BLaER1 (cell line): Measurements from ENCODE around the gene AFG3L2.
"Not testable (repeated sequence)": the region's sequence is repeated elsewhere in the genome, so short reads cannot be mapped to it uniquely, and the experiment has no call there.

Source experiments
- H3K27ac ChIP-seq: shearing (Covaris generic); formaldehyde crosslinking; 2 replicates; pipeline ENCODE4 v1.8.1; 2022
- H3K27me3 ChIP-seq: shearing (Covaris generic); formaldehyde crosslinking; 2 replicates; pipeline ENCODE4 v1.8.1; 2022
- H3K36me3 ChIP-seq: shearing (Covaris generic); formaldehyde crosslinking; 2 replicates; pipeline ENCODE4 v1.8.1; 2022
- H3K4me1 ChIP-seq: shearing (Covaris generic); formaldehyde crosslinking; 2 replicates; pipeline ENCODE4 v1.8.1; 2022
- H3K4me2 ChIP-seq: shearing (Covaris generic); formaldehyde crosslinking; 2 replicates; pipeline ENCODE4 v1.8.1; 2022
- H3K4me3 ChIP-seq: shearing (Covaris generic); formaldehyde crosslinking; 2 replicates; pipeline ENCODE4 v1.8.1; 2022
- H3K9ac ChIP-seq: shearing (Covaris generic); formaldehyde crosslinking; 2 replicates; pipeline ENCODE4 v1.8.1; 2022
- H3K9me3 ChIP-seq: shearing (Covaris generic); formaldehyde crosslinking; 2 replicates; pipeline ENCODE4 v1.8.1; 2022
- H4K20me1 ChIP-seq: shearing (Covaris generic); formaldehyde crosslinking; 2 replicates; pipeline ENCODE4 v1.8.1; 2022
- Cebpa-rat ChIP-seq: shearing (Covaris generic); IDR thresholded peaks from 2 replicates; pipeline ENCODE4 v1.8.1; 2022

Gene AFG3L2

DNA sequence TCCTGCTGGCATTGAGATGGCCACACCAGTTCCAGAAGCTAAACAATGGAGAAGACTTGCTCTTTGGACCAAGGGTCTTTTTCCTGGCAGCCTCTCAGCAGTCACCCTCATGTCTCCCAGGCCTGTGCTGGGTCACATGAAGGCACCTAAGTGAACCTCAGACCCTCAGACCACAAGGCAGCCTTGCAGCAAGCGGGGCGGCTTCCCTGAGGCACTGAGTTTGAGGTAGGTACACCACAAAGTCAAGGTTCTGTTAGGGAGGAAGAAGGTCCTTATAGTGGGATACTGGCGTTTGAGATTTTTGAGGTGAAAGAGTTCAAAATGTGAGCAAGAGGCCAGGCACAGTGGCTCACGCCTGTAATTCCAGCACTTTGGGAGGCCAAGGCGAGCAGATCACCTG lies 22.2 kb upstream of the AFG3L2 start:
- Histone ChIP-seq H3K4me2 (peak overlapping the region; percentile 76), H3K36me3 (no peaks in the 10 kb centered on the region), H3K4me3 (no peak overlapping the region), H4K20me1 (no peaks in the 10 kb centered on the region), H3K9me3 (no peaks in the 10 kb centered on the region), H3K4me1 (peaks cover 38% of the 10 kb centered on the region), H3K27ac (0 out of 2 replicates have a peak overlapping the region, but pooled peaks have one; percentile 4), H3K9ac (no peak overlapping the region), H3K27me3 (no peaks in the 10 kb centered on the region)
- TF ChIP-seq Cebpa-rat: no peak

DNA sequence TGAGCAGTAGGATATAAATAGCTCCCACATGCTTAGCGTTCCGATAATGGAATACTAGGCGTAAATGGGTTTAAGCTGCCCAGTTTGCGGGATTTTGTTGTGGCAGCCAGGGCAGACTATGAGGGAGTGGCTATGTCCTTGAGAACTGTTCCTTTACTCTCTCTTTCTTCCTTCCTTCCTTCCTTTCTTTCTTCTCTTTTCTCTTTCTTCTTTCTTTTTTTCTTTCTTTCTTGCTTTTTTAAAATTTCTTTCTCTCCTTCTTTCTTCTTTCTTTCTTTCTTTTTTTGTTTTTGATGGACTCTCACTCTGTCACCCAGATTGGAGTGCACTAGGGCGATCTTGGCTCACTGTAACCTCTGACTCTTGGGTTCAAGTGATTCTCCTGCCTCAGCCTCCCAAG lies 21.6 kb upstream of the AFG3L2 start:
- H3K9me3 ChIP-seq: no peaks in the 10 kb centered on the region

DNA sequence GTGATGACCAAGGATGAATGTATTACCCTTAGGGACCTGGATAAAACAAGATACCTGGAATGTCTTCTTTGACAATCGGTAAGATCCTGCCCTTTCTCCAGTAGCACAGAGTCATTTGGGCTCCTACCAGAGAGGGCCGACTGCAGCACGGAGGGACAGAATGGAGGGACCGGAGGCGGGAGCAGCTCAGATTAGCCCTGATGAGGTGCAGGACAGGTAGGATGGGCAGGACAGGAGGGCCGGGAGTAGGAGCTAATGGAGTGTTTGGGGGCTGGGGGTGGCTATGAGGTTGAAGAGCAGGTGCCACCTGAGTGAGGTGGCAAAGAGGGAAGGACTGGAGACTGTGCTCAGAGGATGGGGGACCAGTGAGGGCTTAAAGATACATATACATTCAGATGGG lies 20.8 kb upstream of the AFG3L2 start:
- H4K20me1 ChIP-seq: no peaks in the 10 kb centered on the region
- no peak overlapping the region for H3K27ac ChIP-seq
- H3K4me3 ChIP-seq: no peak overlapping the region
- no peak for TF ChIP-seq Cebpa-rat
- H3K9ac ChIP-seq: no peak overlapping the region
- peak overlapping the region; percentile 76 for H3K4me2 ChIP-seq
- peaks cover 36% of the 10 kb centered on the region for H3K4me1 ChIP-seq
- no peaks in the 10 kb centered on the region for H3K9me3 ChIP-seq
- H3K27me3 ChIP-seq: no peaks in the 10 kb centered on the region
- H3K36me3 ChIP-seq: no peaks in the 10 kb centered on the region

More for the DNA sequence above, 21.6 kb upstream of the AFG3L2 start:
- Histone ChIP-seq H3K4me2 (peak overlapping the region; percentile 76), H3K36me3 (no peaks in the 10 kb centered on the region), H3K27me3 (no peaks in the 10 kb centered on the region), H3K9ac (no peak overlapping the region; the same call in 1 of the 2 replicates), H3K4me1 (peaks cover 38% of the 10 kb centered on the region), H4K20me1 (no peaks in the 10 kb centered on the region), H3K4me3 (no peak overlapping the region), H3K27ac (0 out of 2 replicates have a peak overlapping the region, but pooled peaks have one; percentile 4)
- no peak for TF ChIP-seq Cebpa-rat

DNA sequence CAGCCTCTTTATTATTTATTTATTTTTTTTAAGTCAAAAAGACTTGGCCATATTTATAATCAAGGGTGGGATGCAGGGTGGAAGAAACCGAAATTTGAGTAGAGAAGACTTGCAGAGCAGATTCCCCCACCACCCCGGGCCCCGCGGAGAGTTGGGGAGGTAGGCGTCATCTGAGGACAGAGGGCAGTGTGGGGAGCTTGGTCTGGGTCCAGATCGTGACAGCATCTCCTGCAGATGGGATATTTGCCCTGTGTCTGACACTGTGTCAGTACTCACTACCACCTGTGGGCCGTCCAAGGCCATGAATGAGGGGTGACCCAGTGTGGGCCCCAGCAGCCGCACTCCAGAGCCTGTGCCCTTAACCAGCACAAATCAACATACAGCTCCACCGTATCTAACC lies 20.2 kb upstream of the AFG3L2 start:
- Histone ChIP-seq H3K4me2 (peak overlapping the region; percentile 76; the same call in 1 of the 2 replicates), H3K27me3 (no peaks in the 10 kb centered on the region), H3K36me3 (no peaks in the 10 kb centered on the region), H4K20me1 (no peaks in the 10 kb centered on the region), H3K9ac (no peak overlapping the region), H3K9me3 (no peaks in the 10 kb centered on the region), H3K4me3 (no peak overlapping the region), H3K4me1 (peaks cover 30% of the 10 kb centered on the region), H3K27ac (no peak overlapping the region)
- no peak for TF ChIP-seq Cebpa-rat

DNA sequence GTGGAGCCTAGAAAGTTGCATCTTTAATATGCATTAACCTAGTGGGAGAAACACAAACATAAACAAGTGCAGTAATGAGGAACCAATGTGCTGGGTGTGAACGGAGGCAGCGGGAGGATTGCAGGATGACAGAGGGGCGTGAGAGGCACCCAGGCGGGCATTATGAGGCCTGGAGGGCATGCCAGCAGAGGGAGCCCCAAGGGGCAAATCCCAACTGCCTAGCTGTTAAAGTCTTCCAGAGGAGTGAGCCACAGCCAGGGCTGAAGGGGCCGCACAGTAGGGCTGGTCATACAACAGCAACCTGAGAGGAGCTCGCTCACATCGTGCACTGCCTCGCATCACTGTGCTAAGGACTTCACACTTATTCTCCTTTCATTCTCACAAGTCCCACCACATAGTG lies 17.4 kb upstream of the AFG3L2 start:
- H3K4me2 ChIP-seq: no peak overlapping the region
- H3K27ac ChIP-seq: no peak overlapping the region
- TF ChIP-seq Cebpa-rat: no peak
- H3K4me1 ChIP-seq: peaks cover 22% of the 10 kb centered on the region
- H3K9me3 ChIP-seq: no peaks in the 10 kb centered on the region
- no peak overlapping the region for H3K9ac ChIP-seq
- no peak overlapping the region for H3K4me3 ChIP-seq
- no peaks in the 10 kb centered on the region for H4K20me1 ChIP-seq
- no peaks in the 10 kb centered on the region for H3K27me3 ChIP-seq
- no peaks in the 10 kb centered on the region for H3K36me3 ChIP-seq

DNA sequence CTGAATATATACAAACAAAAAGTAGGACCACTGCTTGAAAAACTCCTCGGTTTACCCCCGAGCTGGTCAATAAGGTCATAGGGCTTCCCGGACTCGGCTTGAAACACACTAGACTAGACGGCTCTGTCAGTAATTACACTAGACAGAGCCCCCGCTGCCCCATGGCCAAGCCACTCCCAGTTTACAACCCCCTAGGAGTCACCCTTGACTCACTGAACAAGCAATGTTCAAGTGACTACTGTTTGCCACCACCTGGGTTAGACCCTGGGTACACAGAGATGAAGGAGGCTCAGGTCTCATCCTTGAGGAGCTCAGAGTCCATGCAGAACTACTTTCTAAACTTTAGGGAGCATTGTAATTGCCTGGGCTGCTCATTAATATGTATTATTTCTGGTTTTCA lies 17.0 kb upstream of the AFG3L2 start:
- Histone ChIP-seq H3K27me3 (no peaks in the 10 kb centered on the region), H3K4me3 (no peak overlapping the region), H3K27ac (no peak overlapping the region), H3K4me1 (peaks cover 18% of the 10 kb centered on the region), H4K20me1 (no peaks in the 10 kb centered on the region), H3K36me3 (no peaks in the 10 kb centered on the region), H3K9ac (no peak overlapping the region), H3K4me2 (no peak overlapping the region), H3K9me3 (no peaks in the 10 kb centered on the region)
- no peak for TF ChIP-seq Cebpa-rat

DNA sequence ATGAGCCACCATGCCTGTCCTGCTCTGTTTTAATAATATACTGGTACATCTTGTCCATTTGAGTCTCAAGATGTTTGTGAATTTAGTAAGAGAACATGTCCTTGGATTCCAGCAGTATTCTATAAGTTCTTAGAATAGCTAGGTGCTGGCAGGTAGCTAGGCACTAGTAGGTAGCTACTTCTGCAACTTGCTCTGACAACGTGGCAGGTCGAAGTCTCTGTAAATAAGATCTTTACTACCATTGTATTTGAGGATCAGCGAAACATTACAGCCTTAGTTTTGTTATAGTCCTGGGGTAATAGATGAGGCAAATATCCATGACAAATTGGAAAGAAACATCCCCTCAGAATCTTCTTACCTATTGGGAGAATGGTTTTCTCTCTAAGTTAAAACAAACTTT lies 16.5 kb upstream of the AFG3L2 start:
- TF ChIP-seq Cebpa-rat: no peak
- Histone ChIP-seq H3K4me3 (no peak overlapping the region), H3K9me3 (no peaks in the 10 kb centered on the region), H3K27me3 (no peaks in the 10 kb centered on the region), H3K27ac (no peak overlapping the region), H3K4me2 (no peak overlapping the region), H3K36me3 (no peaks in the 10 kb centered on the region), H3K4me1 (peaks cover 13% of the 10 kb centered on the region), H4K20me1 (no peaks in the 10 kb centered on the region), H3K9ac (no peak overlapping the region)

DNA sequence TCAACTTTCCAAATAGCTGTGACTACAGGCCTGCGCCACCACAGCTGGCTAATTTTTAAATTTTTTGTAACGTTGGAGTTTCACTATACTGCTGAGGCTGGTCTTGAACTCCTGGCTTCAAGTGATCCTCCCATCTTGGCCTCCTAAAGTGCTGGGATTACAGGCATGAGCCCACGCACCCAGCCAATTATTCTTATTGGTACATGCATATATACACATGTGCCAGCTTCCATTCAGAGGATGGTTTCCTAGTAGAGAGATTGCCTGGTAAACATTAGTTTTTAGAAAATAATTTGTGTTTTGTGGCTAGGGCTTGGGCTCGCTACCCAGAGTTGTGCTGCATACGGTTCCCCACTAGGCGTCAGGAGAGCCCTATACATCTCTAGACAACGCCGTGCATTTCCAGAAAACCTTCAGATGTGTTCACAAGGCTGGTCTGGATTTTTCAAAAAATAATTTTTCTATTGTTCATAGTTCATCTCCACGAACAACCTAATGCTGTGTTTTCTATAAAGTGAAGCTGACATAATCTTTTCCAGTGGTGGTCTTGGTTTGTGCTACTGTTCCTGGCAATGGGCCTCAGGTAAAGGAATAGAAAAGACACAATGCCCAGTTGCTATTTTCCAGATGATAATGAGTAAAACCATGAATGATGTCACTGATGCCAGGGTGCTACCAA lies 14.6 kb upstream of the AFG3L2 start:
- Histone ChIP-seq H3K4me2 (no peak overlapping the region), H3K4me3 (no peak overlapping the region)

DNA sequence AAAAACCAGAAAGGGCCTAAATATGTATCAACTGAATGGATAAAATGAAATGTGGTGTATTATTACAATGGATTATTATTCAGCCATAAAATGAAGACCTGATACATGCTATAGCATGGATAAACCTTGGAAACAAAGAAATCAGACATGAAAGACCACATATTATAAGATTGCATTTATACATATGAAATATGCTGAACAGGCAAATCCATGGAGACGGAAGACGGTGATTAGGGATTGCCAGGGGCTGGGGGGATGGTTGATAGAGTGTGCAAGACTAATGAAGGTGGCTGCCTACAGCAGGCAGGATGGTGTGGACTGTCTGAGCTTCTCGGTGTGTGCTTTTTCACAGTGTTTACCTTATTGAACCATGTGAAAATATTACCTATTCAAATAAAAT lies 11.4 kb upstream of the AFG3L2 start:
- Histone ChIP-seq H3K36me3 (no peaks in the 10 kb centered on the region), H3K4me1 (no peaks in the 10 kb centered on the region), H3K4me3 (no peak overlapping the region), H3K9ac (no peak overlapping the region), H3K27ac (no peak overlapping the region), H3K27me3 (no peaks in the 10 kb centered on the region), H3K9me3 (no peaks in the 10 kb centered on the region), H3K4me2 (no peak overlapping the region), H4K20me1 (no peaks in the 10 kb centered on the region)
- TF ChIP-seq Cebpa-rat: no peak

More for the DNA sequence above, 14.6 kb upstream of the AFG3L2 start:
- no peaks in the 10 kb centered on the region for H4K20me1 ChIP-seq
- no peak overlapping the region for H3K27ac ChIP-seq
- H3K4me1 ChIP-seq: no peaks in the 10 kb centered on the region
- H3K36me3 ChIP-seq: no peaks in the 10 kb centered on the region
- TF ChIP-seq Cebpa-rat: no peak
- no peak overlapping the region for H3K9ac ChIP-seq
- no peaks in the 10 kb centered on the region for H3K9me3 ChIP-seq
- no peaks in the 10 kb centered on the region for H3K27me3 ChIP-seq

DNA sequence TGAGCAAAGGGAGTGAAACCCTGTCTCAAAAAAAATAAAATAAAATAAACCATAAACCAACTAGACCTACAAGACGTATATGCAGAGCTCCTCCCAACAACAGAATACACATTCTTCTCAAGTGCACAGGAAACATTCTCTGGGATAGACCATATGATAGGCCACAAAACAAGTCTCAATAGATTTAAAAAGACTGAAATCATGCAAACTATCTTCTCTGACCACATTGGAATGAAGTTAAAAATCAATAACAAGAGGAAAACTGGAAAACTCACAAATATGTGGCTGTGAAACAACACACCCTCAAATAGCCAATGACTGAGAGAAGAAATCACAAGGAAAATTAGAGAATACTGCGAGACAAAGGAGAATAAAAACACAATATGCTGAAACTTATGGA lies 7.2 kb upstream of the AFG3L2 start:
- no peak overlapping the region for H3K4me3 ChIP-seq
- H3K36me3 ChIP-seq: no peaks in the 10 kb centered on the region
- H3K4me1 ChIP-seq: no peaks in the 10 kb centered on the region
- no peak overlapping the region for H3K27ac ChIP-seq
- H3K9ac ChIP-seq: no peak overlapping the region
- no peak for TF ChIP-seq Cebpa-rat
- no peak overlapping the region for H3K4me2 ChIP-seq
- H4K20me1 ChIP-seq: no peaks in the 10 kb centered on the region
- H3K27me3 ChIP-seq: no peaks in the 10 kb centered on the region
- H3K9me3 ChIP-seq: peaks cover 8% of the 10 kb centered on the region; the same call in 1 of the 2 replicates

DNA sequence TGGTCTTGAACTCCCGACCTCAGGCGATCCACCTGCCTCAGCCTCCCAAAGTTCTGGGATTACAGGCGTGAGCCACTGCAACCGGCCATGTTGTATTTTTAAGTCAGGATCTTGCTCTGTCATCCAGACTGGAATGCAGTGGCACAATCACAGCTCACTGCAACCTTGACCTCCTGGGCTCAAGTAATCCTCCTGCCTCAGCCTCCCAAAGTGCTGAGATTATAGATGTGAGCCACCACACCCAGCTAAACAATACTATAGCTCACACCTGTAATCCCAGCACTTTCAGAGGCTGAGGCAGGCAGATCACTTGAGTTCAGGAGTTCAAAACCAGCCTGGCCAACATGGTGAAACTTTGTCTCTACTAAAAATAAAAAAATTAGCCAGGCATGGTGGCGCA lies 6.7 kb upstream of the AFG3L2 start:
- not testable (repeated sequence) for H4K20me1 ChIP-seq, H3K9ac ChIP-seq, H3K27me3 ChIP-seq, H3K4me1 ChIP-seq, H3K4me3 ChIP-seq, H3K9me3 ChIP-seq, H3K27ac ChIP-seq, H3K4me2 ChIP-seq, H3K36me3 ChIP-seq

DNA sequence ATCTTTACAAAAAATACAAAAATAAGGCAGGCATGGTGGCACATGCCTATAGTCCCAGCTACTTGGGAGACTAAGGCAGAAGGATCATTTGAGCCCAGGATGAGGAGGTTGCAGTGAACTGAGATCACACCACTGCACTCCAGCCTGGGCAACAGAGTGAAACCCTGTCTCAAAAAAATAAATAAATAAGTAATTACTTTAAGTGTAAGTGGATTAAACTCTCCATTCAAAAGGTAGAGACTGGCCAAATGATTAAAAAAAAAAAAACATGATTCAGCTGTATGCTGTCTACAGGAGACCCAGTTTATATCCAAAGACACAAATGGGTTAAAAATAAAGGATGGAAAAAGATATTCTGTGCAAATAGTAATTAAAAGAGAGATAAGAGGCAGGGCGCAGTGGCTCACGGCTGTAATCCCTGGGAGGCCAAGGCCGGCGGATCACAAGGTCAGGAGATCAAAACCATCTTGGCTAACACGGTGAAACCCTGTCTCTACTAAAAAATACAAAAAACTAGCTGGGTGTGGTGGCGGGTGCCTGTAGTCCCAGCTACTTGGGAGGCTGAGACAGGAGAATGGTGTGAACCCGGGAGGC lies 5.3 kb upstream of the AFG3L2 start:
- not testable (repeated sequence) for H3K36me3 ChIP-seq, H3K4me2 ChIP-seq, H3K27me3 ChIP-seq, H3K9me3 ChIP-seq, H3K4me1 ChIP-seq, H3K9ac ChIP-seq, H3K4me3 ChIP-seq, H4K20me1 ChIP-seq, H3K27ac ChIP-seq

DNA sequence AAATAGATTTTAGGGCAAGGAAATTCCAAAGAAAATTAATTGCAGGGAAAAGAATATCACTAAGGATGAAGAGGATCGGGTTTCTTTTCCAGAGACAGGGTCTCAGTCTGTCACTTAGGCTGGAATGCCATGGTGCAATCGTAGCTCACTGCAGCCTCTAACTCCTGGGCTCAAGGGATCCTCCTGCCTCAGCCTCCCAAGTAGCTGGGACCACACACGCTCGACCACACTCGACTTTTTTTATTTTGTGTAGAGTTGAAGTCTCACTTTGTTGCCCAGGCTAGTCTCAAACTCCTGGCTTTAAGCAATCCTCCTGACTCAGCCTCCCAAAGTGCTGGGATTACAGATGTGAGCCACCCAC lies 1.2 kb upstream of the AFG3L2 start:
- not testable (repeated sequence) for H3K27me3 ChIP-seq, H3K9me3 ChIP-seq
- peaks cover 19% of the 10 kb centered on the region for H3K36me3 ChIP-seq
- H3K4me3 ChIP-seq: peak overlapping the region; percentile 73
- H3K4me1 ChIP-seq: peaks cover 39% of the 10 kb centered on the region
- peak overlapping the region; percentile 97 for H3K4me2 ChIP-seq
- H4K20me1 ChIP-seq: peaks cover 36% of the 10 kb centered on the region
- H3K27ac ChIP-seq: 0 out of 2 replicates have a peak overlapping the region, but pooled peaks have one; percentile 80
- peak overlapping the region; percentile 86; the same call in 1 of the 2 replicates for H3K9ac ChIP-seq
